OCI-LY1 (cell line): ENCODE data around the gene RPP38.

ENCODE experiments used
- H2AFZ ChIP-seq: fragments of 200-600 bp; sonication (generic), shearing (Covaris generic); 2 replicates; pipeline ENCODE4 v1.6.0; 2014; ENCODE audit warnings: antibody characterized with exemption, mild to moderate bottlenecking, low read length
- H3F3A ChIP-seq: fragments of 200-600 bp; sonication (generic), shearing (Covaris generic); 2 replicates; pipeline ENCODE4 v1.6.0; 2014; ENCODE audit warnings: mild to moderate bottlenecking, antibody characterized with exemption, low read length, moderate library complexity; ENCODE audit not compliant: insufficient read depth
- H3K27ac ChIP-seq: fragments of 200-600 bp; sonication (generic); 2 replicates; pipeline ENCODE4 v1.5.1; 2014; ENCODE audit warnings: low read length, mixed run types, mild to moderate bottlenecking, low read depth; ENCODE audit not compliant: poor library complexity, severe bottlenecking
- H3K27me3 ChIP-seq: fragments of 200-600 bp; sonication (generic); 2 replicates; pipeline ENCODE4 v1.6.0; 2014; ENCODE audit warnings: antibody characterized with exemption, mild to moderate bottlenecking, low read length, moderate library complexity; ENCODE audit not compliant: insufficient read depth
- H3K36me3 ChIP-seq: fragments of 200-600 bp; sonication (generic); 2 replicates; pipeline ENCODE4 v1.6.1; 2014; ENCODE audit warnings: mild to moderate bottlenecking, antibody characterized with exemption, low read length, moderate library complexity, mixed read lengths; ENCODE audit not compliant: insufficient read depth
- H3K4me1 ChIP-seq: fragments of 200-600 bp; sonication (generic); 2 replicates; pipeline ENCODE4 v1.5.1; 2014; ENCODE audit warnings: mild to moderate bottlenecking, low read length, moderate library complexity; ENCODE audit not compliant: insufficient read depth, severe bottlenecking
- H3K4me2 ChIP-seq: fragments of 200-600 bp; sonication (generic), shearing (Covaris generic); 2 replicates; pipeline ENCODE4 v1.6.1; 2014; ENCODE audit warnings: low read length
- H3K4me3 ChIP-seq: fragments of 200-600 bp; sonication (generic); 2 replicates; pipeline ENCODE4 v1.5.1; 2014; ENCODE audit warnings: low read length, low read depth, mild to moderate bottlenecking, mixed read lengths; ENCODE audit not compliant: poor library complexity, severe bottlenecking
- H3K79me2 ChIP-seq: fragments of 200-600 bp; shearing (Covaris generic); 2 replicates; pipeline ENCODE4 v1.6.1; 2016; ENCODE audit warnings: mixed run types, low read length, mixed read lengths; ENCODE audit not compliant: insufficient read depth
- H3K9ac ChIP-seq: fragments of 200-600 bp; sonication (generic), shearing (Covaris generic); 2 replicates; pipeline ENCODE4 v1.6.1; 2014; ENCODE audit warnings: mild to moderate bottlenecking, low read length, mixed read lengths
- H3K9me2 ChIP-seq: fragments of 200-600 bp; sonication (generic), shearing (Covaris generic); 2 replicates; pipeline ENCODE4 v1.6.1; 2014; ENCODE audit warnings: low read depth, mild to moderate bottlenecking, low read length, mixed read lengths
- H3K9me3 ChIP-seq: fragments of 200-600 bp; shearing (Covaris generic); 2 replicates; pipeline ENCODE4 v1.6.1; 2014; ENCODE audit warnings: low read length, mixed read lengths
- H4K20me1 ChIP-seq: fragments of 200-600 bp; sonication (generic), shearing (Covaris generic); 2 replicates; pipeline ENCODE4 v1.6.0; 2016; ENCODE audit warnings: mild to moderate bottlenecking, low read length; ENCODE audit not compliant: insufficient read depth
- CTCF ChIP-seq: fragments of 200-600 bp; sonication (generic), shearing (Covaris generic); IDR thresholded peaks from 2 replicates; pipeline ENCODE4 v1.5.1; 2017; ENCODE audit warnings: mild to moderate bottlenecking, antibody characterized with exemption, low read length, moderate library complexity, mixed read lengths
- EZH2 ChIP-seq: fragments of 200-600 bp; sonication (generic), shearing (Covaris generic); IDR thresholded peaks from 2 replicates; pipeline ENCODE4 v1.8.0; 2017; ENCODE audit warnings: borderline replicate concordance, mixed run types, mild to moderate bottlenecking, antibody characterized with exemption, low read length, moderate library complexity, mixed read lengths

RPP38 gene

GRCh38 chr10:15122477-15123030, 25.4 kb downstream of the RPP38 start:
- H3K4me2 ChIP-seq, result no peak overlapping the region
- no peaks in the 10 kb centered on the region for H3F3A ChIP-seq
- TF ChIP-seq EZH2 (no peak), CTCF (no peak)
- H3K9ac ChIP-seq, result no peak overlapping the region
- H3K9me2 ChIP-seq, result no peaks in the 10 kb centered on the region
- no peaks in the 10 kb centered on the region for H3K36me3 ChIP-seq
- H3K79me2 ChIP-seq, result no peaks in the 10 kb centered on the region
- H2AFZ ChIP-seq, result no peak overlapping the region
- no peak overlapping the region for H3K27ac ChIP-seq
- no peaks in the 10 kb centered on the region for H3K27me3 ChIP-seq
- H3K9me3 ChIP-seq, result no peaks in the 10 kb centered on the region
- no peaks in the 10 kb centered on the region for H4K20me1 ChIP-seq
- no peak overlapping the region for H3K4me3 ChIP-seq
- no peaks in the 10 kb centered on the region for H3K4me1 ChIP-seq

- Histone ChIP-seq H3K36me3 (no peaks in the 10 kb centered on the region), H3K27me3 (no peaks in the 10 kb centered on the region), H3K9me2 (no peaks in the 10 kb centered on the region), H3F3A (no peaks in the 10 kb centered on the region), H3K4me1 (no peaks in the 10 kb centered on the region), H2AFZ (no peak overlapping the region), H3K9me3 (no peaks in the 10 kb centered on the region), H4K20me1 (no peaks in the 10 kb centered on the region), H3K79me2 (no peaks in the 10 kb centered on the region), H3K4me3 (no peak overlapping the region), H3K4me2 (no peak overlapping the region), H3K27ac (no peak overlapping the region), H3K9ac (no peak overlapping the region)
- no peak for TF ChIP-seq EZH2
- TF ChIP-seq CTCF, result no peak
Measured at GRCh38 chr10:15123749-15124184, 26.6 kb downstream of the RPP38 start.

- H3K4me2 ChIP-seq, result no peak overlapping the region
- H3K27ac ChIP-seq, result no peak overlapping the region
- no peak for TF ChIP-seq CTCF
- no peak for TF ChIP-seq EZH2
- H3K79me2 ChIP-seq, result no peaks in the 10 kb centered on the region
- no peaks in the 10 kb centered on the region for H3K4me1 ChIP-seq
- H3F3A ChIP-seq, result no peaks in the 10 kb centered on the region
- H3K9me2 ChIP-seq, result no peaks in the 10 kb centered on the region
- no peak overlapping the region for H3K9ac ChIP-seq
- H4K20me1 ChIP-seq, result no peaks in the 10 kb centered on the region
- H3K9me3 ChIP-seq, result no peaks in the 10 kb centered on the region
- no peaks in the 10 kb centered on the region for H3K27me3 ChIP-seq
- H3K4me3 ChIP-seq, result no peak overlapping the region
- H2AFZ ChIP-seq, result no peak overlapping the region
- H3K36me3 ChIP-seq, result no peaks in the 10 kb centered on the region
Measured at GRCh38 chr10:15124190-15124589, 27.0 kb downstream of the RPP38 start.
